ENCODE data around the gene SBK3. TPM values are rescaled to one million over a fixed set of nuclear protein-coding genes. Genes with fewer than 3 reads are reported as not detected.

SBK3 gene
- polyA plus RNA-seq, 1 donor (not counting 4 experiments of a cell fraction or from before 2014, with no cell fraction given) = not detected

GRCh38 chr19:55495646-55496349, 49.5 kb downstream of the SBK3 start:
- dilution Hi-C loops (cut with MboI; ENCODE audit: extremely low pct_ligation_motif_present, low sequenced_read_pairs) = no loop called here
- no peak overlapping the region for H2AFZ ChIP-seq (ENCODE audit: control insufficient read depth, low read length)
- no peaks in the 10 kb centered on the region for H3K9me1 ChIP-seq (ENCODE audit: control insufficient read depth, extremely low read depth, insufficient read depth, low read length)
- H3K9ac ChIP-seq (ENCODE audit: control insufficient read depth, extremely low read depth, insufficient read depth, low read length) = no peak overlapping the region
- no peak for DNase-seq (ENCODE audit: low read depth, low spot score)
- H3K27ac ChIP-seq (ENCODE audit: control insufficient read depth, insufficient read depth, low read length) = no peak overlapping the region
- FAIRE-seq = no peak
- H3K9me3 ChIP-seq (ENCODE audit: control insufficient read depth, low read depth, low read length) = no peaks in the 10 kb centered on the region
- H3K4me3 ChIP-seq (ENCODE audit: control insufficient read depth in 2 of 3, extremely low read depth in 1 of 3, insufficient read depth in 2 of 3, low read depth in 1 of 3, low read length in 3 of 3) = no peak overlapping the region
- peaks cover 48% of the 10 kb centered on the region for H3K27me3 ChIP-seq (ENCODE audit: control insufficient read depth, extremely low read depth, insufficient read depth, low read length)
- peaks cover 6% of the 10 kb centered on the region for H3K4me1 ChIP-seq (ENCODE audit: control insufficient read depth, extremely low read depth, insufficient read depth, low read length)
- no peak overlapping the region for H3K4me2 ChIP-seq (ENCODE audit: control insufficient read depth, extremely low read depth, insufficient read depth, low read depth, low read length)
- no peaks in the 10 kb centered on the region for H3K36me3 ChIP-seq (ENCODE audit: control insufficient read depth in 2 of 2, extremely low read depth in 1 of 2, insufficient read depth in 2 of 2, low read length in 2 of 2)
- H3K79me2 ChIP-seq (ENCODE audit: control insufficient read depth, insufficient read depth, low read length) = no peaks in the 10 kb centered on the region
- no peaks in the 10 kb centered on the region for H4K20me1 ChIP-seq (ENCODE audit: control insufficient read depth, extremely low read depth, insufficient read depth, low read length)
- no peak for TF ChIP-seq EZH2 (IDR thresholded peaks at IDR 0.05; ENCODE audit: low read length)
- no peak for TF ChIP-seq CTCF (optimal IDR thresholded peaks at IDR 0.05 in 1 of 3, IDR thresholded peaks at IDR 0.05 in 1 of 3, conservative IDR thresholded peaks at IDR 0.05 in 1 of 3; ENCODE audit: extremely low read depth in 1 of 3, insufficient read depth in 2 of 3, low read length in 3 of 3)

GRCh38 chr19:55494172-55494761, 51.1 kb downstream of the SBK3 start:
- Histone ChIP-seq H3K27ac (ENCODE audit: control insufficient read depth, insufficient read depth, low read length) (no peak overlapping the region), H3K79me2 (ENCODE audit: control insufficient read depth, insufficient read depth, low read length) (no peaks in the 10 kb centered on the region), H3K4me1 (ENCODE audit: control insufficient read depth, extremely low read depth, insufficient read depth, low read length) (peaks cover 6% of the 10 kb centered on the region), H3K4me3 (ENCODE audit: control insufficient read depth in 2 of 3, extremely low read depth in 1 of 3, insufficient read depth in 2 of 3, low read depth in 1 of 3, low read length in 3 of 3) (no peak overlapping the region), H2AFZ (ENCODE audit: control insufficient read depth, low read length) (no peak overlapping the region), H4K20me1 (ENCODE audit: control insufficient read depth, extremely low read depth, insufficient read depth, low read length) (no peaks in the 10 kb centered on the region), H3K27me3 (ENCODE audit: control insufficient read depth, extremely low read depth, insufficient read depth, low read length) (peaks cover 50% of the 10 kb centered on the region), H3K9ac (ENCODE audit: control insufficient read depth, extremely low read depth, insufficient read depth, low read length) (no peak overlapping the region), H3K4me2 (ENCODE audit: control insufficient read depth, extremely low read depth, insufficient read depth, low read depth, low read length) (no peak overlapping the region), H3K9me1 (ENCODE audit: control insufficient read depth, extremely low read depth, insufficient read depth, low read length) (no peaks in the 10 kb centered on the region), H3K9me3 (ENCODE audit: control insufficient read depth, low read depth, low read length) (no peaks in the 10 kb centered on the region), H3K36me3 (ENCODE audit: control insufficient read depth in 2 of 2, extremely low read depth in 1 of 2, insufficient read depth in 2 of 2, low read length in 2 of 2) (no peaks in the 10 kb centered on the region)
- FAIRE-seq (no peak), DNase-seq (ENCODE audit: low read depth, low spot score) (no peak)
- dilution Hi-C loops (cut with MboI; ENCODE audit: extremely low pct_ligation_motif_present, low sequenced_read_pairs) = no loop called here
- TF ChIP-seq CTCF (optimal IDR thresholded peaks at IDR 0.05 in 1 of 3, IDR thresholded peaks at IDR 0.05 in 1 of 3, conservative IDR thresholded peaks at IDR 0.05 in 1 of 3; ENCODE audit: extremely low read depth in 1 of 3, insufficient read depth in 2 of 3, low read length in 3 of 3) (no peak), EZH2 (IDR thresholded peaks at IDR 0.05; ENCODE audit: low read length) (no peak)

All from keratinocyte (primary cell).